HS-27A (cell line): ENCODE measurements around the gene GABRB1.

Source experiments
- DNase-seq: peaks from one replicate; pipeline ENCODE4 v3.0.0-alpha.2; 2012; ENCODE audit warnings: low read depth, missing footprints

Gene GABRB1

GRCh38 chr4:47386561-47387235, 355.3 kb downstream of the GABRB1 start:
- DNase-seq: no peak

- DNase-seq: no peak
Measured at GRCh38 chr4:47390428-47391125, 359.2 kb downstream of the GABRB1 start.

DNA sequence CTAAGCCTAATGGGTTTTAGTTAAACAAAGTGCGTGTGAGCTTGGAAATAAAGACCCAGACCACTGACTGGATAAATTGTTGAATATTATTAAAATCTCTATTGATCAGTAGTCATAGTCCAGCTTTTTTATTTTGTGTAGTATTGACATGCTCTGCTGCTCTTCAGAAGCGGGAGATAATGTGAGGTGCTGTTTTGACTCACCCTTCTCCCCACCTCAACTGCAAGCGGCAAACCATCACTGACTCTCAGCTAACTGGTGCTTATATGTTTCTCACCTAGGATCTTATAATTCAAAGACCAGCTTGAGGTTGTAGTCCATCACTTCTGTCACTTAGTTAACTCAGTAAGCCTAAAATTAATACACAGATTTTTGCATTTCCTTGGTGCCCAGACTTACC, 359.9 kb downstream of the GABRB1 start:
- no peak for DNase-seq

DNA sequence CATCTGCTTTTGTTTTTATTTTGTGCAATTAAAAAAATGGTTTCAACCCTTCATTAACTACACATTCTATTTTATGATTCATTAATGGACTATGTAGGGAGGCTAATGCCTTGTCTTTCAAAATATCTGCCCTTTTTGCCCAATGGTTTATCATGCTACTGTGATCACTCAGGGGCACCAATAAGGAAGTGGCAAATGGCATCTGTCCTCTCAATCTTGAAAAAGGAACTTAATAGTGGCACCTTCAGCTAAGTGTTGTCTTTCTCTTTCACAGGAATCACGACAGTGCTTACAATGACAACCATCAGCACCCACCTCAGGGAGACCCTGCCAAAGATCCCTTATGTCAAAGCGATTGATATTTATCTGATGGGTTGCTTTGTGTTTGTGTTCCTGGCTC, 375.0 kb downstream of the GABRB1 start:
- no peak for DNase-seq

DNA sequence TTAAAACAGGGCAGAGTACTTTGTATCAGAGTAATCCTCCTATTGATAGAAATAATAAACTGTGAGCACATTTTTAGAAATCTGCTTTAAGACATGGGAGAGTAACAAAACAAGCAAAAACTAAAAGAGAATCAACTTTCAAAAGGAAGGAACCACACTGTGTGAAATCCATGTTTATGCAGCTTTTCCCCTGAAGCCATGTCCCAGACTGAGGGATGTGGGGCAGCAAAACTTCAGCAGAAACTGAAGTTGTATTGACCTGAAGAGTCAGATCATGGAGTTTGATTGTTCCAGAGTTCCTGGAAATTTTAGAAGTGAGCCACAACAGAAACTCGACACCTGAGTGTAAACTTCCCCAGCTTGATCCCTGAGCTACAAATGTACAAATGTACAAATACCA, 378.9 kb downstream of the GABRB1 start:
- DNase-seq: no peak

DNA sequence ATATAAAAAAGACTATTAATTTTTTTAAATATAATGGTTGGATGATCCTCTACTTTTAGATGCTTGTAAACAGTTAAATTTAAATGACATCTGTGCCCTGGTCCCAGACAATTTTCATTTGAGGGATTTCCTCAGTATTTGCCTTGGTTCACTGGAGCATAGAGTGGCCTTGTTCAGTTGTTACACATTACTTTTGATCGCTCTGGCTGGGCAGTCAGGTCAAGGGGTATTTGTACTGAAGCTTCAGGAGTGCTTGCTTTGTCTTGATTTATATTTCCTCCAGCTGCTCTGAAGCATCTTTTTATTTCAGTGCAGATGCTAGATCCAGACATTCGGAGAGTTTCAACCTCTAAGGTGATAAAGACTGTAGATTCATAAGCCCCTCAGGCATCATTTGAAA, 382.2 kb downstream of the GABRB1 start:
- no peak for DNase-seq

- no peak for DNase-seq
Measured at GRCh38 chr4:47415719-47416118, 384.4 kb downstream of the GABRB1 start.

DNA sequence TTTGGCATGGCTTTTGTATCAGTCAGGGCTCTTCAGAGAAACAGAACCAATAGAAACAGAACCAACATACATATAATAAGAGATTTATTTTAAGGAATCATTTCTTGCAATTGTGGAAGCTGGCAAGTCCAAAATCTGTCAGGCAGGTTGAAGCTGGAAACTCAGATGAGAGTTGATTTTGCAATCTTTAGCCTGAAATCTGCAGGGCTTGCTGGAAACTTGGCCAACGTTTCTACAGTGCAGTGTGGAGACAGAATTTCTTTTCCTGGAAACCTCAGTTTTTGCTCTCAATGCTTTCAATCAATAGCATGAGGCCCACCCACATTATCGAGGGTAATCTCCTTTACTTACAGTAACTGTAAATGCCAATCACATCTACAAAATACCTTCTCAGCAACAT, 386.8 kb downstream of the GABRB1 start:
- DNase-seq: no peak

- no peak for DNase-seq
Measured at GRCh38 chr4:47419296-47419695, 387.9 kb downstream of the GABRB1 start.

- DNase-seq: no peak
Measured at GRCh38 chr4:47425628-47426027, 394.3 kb downstream of the GABRB1 start.

- no peak for DNase-seq
Measured at GRCh38 chr4:47427935-47428334, 396.6 kb downstream of the GABRB1 start.

DNA sequence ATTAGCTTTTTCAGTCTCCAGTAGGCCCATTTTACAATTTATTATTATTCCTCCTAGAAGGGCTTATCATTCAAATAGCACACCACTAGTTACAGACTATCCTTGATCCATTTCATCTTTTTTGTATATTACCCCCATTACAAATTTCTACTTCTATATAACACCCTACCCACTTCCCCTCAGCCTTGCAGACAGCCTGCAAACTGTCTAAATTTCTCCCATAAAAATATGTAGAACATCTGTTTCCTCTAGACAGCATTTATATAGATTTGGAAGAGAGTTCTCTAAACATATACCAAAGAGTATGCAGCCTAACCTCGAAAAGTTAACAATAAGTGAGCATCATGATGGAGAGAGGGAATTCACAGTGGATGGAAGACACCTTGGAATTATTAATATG, 401.4 kb downstream of the GABRB1 start:
- no peak for DNase-seq

- DNase-seq: no peak
Measured at GRCh38 chr4:47434931-47435330, 403.6 kb downstream of the GABRB1 start.

DNA sequence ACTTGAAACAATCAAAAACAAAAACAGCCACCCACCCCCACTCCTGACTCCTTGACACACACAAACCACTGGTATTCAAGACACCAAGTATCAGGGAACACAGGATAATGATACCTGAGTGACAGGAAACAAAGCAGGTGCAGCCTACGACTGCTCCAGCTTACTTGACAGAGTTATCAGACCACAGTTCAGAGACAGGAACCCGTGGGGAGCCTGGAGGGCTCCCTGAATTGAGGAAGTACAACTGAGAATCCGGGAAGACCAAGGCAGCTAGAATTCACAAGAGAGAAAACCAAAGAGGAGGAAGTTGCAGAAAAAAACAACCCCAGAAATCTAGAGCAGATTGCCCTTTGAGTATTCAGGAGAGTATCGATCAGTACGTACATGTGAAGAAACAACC, 411.6 kb downstream of the GABRB1 start:
- no peak for DNase-seq

GRCh38 chr4:47444031-47444430, 412.7 kb downstream of the GABRB1 start:
- DNase-seq: no peak

DNA sequence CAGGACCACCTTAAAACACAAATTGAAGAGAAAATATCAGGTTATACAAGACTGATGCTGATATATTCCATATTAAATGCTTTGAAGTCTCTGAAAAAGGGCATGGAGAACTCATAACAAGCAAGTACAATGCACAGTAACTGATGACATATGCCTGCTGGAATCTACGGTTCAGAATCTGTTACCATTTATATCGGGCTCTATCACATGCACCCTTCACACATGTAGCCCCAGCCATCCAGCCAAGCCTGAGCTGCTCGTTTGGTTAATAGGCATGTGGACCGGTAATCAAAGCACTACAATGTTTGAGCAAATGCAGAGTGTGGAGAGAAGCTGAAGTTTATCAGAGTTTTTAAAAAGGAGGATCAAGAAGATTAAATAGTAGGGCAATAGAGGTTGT, 420.3 kb downstream of the GABRB1 start:
- no peak for DNase-seq

DNA sequence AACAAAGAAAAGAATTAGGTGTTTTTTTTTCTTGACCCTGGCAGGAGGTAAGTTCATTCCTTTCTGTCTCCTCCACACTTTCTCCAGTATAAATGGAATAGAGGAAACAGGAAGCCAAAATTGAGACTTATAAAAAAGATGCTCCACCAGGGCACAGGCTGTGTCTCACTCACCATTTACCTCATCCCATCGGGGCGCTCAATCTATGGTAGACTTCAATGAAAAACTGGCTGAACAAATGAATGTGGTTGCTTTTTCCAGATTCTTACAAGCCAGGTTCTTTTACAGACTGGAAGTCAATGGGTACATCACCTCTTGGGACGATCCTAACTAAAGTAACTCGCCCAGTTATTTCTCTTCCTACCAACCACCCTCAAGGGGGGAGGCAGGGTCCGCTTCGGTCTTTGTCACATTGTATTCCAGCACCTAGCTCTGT, 431.4 kb downstream of the GABRB1 start:
- no peak for DNase-seq

DNA sequence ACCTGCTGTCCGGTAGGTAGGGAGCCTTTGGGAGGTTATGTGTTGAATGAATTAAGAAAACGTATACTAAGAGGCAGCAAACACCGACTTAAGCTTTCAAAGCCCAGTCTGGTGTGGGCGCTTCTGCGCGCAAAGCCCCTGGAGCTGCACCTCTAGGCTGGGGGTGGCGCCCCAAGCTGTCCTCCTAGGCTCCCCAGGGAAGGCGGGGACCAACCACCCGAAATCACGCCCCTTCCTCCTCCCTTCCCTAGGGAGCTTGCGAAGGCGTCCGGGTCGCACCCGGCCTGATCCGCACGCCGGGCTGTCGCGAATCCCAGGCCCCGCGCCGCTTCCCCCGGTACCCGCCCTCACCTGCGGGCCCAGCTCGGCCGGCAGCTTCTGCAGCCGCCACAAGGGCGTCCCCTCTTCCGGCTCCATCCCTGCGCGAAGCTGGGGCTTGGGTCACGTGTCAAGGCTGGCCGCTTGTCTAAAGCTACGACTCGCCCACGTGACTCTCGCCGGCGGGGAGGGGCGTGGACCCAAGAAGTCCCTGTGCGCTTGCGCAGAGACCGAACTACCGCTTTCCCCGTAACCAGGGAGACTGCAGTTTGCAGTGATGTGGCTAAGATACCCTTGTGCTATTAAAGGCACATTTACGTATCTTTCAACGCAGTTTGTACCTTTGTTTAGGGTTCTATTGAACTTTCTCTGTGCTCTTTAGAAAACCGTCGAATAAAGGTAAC, 432.0 kb downstream of the GABRB1 start, which contains the start of gene COMMD8:
COMMD8 (minus strand) TSS at position 468 of the 722 bp plus-strand sequence; CDS start at position 417, 51 bp downstream.
- DNase-seq: peak; percentile 92

DNA sequence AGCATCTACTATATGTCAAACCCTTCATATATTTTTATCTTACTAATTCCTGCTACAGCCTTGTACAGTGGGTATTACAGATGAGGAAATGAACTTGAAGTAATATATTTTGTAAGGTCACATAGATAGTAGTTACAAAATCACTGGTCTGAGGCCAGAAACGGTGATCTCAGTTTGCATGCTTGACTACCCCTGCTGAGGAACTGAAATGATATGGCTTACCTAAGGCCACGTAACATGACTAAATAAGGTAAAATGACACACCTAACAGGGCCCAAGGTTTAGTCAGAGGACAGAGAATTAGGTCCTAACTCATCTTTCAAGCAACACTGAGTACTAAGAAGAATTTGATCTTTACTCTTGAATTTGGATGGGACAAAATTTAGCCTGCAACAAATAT, 433.6 kb downstream of the GABRB1 start:
- no peak for DNase-seq

DNA sequence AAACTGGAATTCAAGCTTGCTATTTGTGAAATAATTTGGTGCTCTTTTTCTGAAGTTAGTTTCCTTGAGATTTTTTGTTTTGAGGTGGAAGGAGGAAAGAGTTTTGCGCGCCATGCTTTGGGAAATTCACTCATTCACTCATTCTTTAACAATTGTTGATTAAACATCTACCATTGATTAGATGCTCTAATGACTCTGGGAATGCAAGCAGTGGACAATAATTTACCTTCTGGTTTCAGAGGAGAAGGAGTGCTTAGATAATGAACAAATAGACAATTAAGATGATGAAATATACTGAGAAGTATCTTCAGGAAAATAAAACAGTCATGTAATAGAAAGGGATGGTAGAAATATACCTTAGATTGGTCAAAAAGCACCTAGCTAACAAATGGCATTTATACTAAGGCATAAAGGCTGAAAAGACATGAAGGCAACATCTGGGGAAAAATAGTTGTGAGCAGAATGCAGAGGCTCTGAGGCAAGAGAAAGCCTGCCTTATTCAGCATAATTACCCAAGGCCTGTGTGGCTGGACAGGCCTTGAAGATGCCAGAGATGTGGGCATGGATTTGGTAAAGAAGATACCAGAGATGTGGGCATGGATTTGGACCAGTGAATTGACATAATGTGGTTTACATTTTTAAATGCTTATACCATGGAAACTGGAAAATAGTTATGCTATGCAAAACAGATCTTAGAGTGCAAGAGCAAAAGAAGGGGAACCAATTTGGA, 434.9 kb downstream of the GABRB1 start:
- no peak for DNase-seq

GRCh38 chr4:47468706-47469365, 437.5 kb downstream of the GABRB1 start:
- DNase-seq: no peak

- DNase-seq: peak; percentile 53
Measured at GRCh38 chr4:47469951-47470350, 438.6 kb downstream of the GABRB1 start.
